ENCODE measurements around the gene WNT3A.

The WNT3A gene

DNA sequence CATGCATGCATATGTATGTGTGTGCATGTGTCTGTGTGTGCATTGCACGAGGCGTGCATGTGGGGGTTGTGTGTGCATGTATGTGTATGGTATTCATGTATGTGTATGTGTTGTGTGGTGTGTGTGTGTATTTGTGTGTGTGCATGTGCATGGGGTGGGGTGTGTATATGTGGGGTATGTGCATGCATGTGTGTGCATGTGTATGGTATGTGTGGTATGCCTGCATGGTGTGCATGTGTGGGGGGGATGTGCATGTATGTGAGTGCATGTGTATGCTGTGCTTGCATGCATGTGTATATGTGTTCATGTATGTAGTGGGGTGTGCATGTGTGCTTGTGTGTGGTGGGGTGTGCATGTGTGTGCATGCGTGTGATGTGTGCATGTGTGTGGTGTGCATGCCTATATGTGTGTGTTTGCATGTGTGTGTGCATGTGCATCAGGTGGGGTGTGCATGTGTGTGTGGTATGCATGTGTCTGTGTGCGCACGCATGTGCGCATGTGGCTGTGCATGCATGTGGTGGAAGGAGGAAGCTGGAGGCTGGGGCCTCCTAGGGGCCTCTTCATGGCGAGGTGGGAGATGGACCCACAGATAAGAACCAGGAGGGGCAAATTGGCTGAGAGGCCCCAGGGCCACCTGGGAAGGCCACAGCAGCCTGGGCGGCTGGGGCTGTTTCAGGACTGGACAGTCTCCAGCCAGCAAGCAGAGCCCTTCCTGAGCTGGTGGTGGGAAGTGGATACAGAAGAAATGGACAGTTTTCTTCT lies 39.8 kb downstream of the WNT3A start:
- in situ Hi-C loops (cut with MboI; ENCODE audit: low sequenced_read_pairs): no loop called here

DNA sequence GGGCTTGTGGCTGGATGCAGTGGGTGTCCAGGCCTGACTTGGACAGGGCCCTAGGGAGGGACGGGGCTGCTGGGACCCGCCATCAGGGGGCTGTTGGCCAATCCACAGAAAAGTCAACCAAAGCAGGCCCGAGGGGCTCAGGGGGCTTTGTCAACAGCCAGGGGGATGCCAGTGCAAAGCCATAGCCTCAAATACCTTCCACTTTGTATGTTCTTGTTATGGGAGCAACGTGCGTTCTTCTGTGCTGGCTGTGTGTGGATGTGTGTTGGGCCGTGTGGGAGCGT lies 40.3 kb downstream of the WNT3A start:
- in situ Hi-C loops (cut with MboI; ENCODE audit: low sequenced_read_pairs): no loop called here

DNA sequence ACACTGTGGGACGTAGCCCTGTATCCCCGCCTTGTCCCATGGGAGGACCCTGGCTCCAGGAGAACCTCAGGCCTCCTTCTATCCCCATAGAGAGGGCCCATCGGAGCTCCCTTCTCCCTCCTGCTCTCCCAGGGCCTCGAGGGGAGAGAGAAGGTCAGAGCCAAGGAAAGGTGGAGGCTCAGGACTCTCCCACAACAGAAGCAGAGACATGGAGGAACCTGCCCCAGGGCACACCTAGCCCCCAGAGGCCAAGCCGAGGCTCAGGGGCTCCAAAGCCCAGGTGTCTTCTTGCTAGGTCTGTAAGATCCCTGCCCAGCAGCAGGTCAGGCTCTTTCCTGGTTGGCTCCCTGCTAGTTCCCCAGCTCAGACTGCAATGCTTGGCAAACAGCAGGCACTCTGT lies 41.3 kb downstream of the WNT3A start:
- in situ Hi-C loops (cut with MboI; ENCODE audit: low sequenced_read_pairs): no loop called here

DNA sequence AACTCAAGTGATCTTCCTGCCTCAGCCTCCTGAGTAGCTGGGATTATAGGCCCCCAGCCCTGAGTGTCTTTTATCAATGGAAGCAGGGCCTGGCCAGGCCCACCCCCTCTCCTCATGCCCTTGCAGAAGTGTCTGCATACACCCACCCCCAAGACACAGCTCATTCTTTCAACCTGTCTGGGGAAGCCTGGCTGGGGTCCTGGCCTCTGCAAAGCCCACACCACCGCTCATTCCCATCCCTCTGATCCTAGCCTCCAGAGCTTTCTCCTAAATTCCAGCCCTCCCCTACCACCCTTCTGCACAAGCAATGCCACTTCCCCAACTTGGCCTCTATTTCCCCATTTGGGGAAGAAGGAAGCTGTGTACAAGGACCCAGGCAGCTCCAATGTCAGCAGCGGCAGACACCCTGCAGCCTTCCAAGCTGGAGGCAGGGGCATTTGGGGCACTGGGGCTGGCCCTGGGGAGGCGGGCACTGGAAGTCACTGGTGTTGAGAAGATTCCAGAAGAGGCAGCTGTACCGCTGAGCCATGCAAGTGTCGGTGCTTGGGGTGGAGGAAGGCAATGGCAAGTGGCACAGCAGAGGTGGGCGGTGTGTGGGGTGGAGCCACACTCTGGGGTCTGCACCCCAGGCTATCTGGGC lies 42.0 kb downstream of the WNT3A start:
- in situ Hi-C loops (cut with MboI; ENCODE audit: low sequenced_read_pairs): no loop called here

DNA sequence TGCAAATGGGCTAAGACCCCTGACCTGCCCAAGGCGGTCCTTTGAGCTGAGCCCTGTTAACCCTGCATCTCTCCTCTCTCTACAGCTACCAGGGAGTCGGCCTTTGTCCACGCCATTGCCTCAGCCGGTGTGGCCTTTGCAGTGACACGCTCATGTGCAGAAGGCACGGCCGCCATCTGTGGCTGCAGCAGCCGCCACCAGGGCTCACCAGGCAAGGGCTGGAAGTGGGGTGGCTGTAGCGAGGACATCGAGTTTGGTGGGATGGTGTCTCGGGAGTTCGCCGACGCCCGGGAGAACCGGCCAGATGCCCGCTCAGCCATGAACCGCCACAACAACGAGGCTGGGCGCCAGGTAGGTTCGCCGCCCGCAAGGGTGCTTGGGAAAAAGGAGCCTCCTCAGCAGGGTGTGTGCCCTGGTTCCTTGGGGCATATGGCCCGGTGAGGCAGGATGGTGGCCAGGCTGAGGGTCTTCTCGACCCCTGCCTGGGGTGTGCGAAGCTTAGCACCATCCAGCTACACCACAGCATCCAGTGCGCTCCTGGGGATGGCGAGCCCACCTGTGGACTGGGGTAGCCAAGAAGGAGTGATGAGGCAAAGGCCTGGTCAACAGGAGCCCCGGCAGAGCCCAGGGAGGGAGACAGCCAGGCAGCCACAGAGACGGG lies 43.9 kb downstream of the WNT3A start:
- in situ Hi-C loops (cut with MboI; ENCODE audit: low sequenced_read_pairs): no loop called here

DNA sequence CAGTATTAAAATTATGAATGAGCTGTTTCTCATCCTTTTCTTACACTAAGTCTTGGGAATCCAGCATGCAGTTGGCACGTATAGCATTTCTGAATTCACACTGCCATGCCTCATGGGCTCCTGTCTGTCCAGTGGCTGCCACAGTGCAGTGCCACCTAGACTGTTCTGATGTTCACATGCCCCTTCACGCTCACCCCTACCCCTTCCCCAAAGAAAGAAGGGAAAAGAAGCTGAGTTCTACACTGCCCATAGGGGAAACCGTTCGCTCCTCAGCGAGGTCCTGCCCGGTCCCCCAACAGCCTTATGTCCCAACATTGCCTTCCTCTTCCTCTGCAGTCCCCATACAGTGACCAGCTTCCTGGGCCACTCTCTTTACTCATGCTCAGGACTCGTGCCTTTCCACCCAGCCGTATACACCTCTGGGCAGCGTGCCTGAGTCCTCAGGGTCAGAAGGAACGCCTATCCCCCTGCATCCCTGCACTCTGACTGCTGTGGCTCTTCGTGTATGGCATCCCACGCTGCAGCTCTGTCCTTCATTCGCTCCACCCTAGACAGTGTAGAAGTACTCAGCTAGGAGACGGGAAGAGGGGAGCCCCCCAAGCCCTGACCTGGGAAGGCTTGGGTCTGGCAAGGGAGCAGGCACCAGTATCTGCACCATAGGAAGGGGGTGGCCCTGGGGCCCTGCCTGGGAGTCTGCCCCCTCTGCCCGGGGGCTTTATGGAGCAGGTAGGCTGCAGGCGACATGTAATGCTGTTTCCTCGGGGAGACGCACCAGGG lies 51.6 kb downstream of the WNT3A start:
- in situ Hi-C loops (cut with MboI; ENCODE audit: low sequenced_read_pairs): no loop called here

DNA sequence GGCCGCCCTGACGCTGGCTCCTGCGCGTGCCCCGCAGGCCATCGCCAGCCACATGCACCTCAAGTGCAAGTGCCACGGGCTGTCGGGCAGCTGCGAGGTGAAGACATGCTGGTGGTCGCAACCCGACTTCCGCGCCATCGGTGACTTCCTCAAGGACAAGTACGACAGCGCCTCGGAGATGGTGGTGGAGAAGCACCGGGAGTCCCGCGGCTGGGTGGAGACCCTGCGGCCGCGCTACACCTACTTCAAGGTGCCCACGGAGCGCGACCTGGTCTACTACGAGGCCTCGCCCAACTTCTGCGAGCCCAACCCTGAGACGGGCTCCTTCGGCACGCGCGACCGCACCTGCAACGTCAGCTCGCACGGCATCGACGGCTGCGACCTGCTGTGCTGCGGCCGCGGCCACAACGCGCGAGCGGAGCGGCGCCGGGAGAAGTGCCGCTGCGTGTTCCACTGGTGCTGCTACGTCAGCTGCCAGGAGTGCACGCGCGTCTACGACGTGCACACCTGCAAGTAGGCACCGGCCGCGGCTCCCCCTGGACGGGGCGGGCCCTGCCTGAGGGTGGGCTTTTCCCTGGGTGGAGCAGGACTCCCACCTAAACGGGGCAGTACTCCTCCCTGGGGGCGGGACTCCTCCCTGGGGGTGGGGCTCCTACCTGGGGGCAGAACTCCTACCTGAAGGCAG lies 52.3 kb downstream of the WNT3A start:
- in situ Hi-C loops (cut with MboI; ENCODE audit: low sequenced_read_pairs): no loop called here

DNA sequence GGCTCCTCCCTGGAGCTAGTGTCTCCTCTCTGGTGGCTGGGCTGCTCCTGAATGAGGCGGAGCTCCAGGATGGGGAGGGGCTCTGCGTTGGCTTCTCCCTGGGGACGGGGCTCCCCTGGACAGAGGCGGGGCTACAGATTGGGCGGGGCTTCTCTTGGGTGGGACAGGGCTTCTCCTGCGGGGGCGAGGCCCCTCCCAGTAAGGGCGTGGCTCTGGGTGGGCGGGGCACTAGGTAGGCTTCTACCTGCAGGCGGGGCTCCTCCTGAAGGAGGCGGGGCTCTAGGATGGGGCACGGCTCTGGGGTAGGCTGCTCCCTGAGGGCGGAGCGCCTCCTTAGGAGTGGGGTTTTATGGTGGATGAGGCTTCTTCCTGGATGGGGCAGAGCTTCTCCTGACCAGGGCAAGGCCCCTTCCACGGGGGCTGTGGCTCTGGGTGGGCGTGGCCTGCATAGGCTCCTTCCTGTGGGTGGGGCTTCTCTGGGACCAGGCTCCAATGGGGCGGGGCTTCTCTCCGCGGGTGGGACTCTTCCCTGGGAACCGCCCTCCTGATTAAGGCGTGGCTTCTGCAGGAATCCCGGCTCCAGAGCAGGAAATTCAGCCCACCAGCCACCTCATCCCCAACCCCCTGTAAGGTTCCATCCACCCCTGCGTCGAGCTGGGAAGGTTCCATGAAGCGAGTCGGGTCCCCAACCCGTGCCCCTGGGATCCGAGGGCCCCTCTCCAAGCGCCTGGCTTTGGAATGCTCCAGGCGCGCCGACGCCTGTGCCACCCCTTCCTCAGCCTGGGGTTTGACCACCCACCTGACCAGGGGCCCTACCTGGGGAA lies 53.0 kb downstream of the WNT3A start:
- in situ Hi-C loops (cut with MboI; ENCODE audit: low sequenced_read_pairs): no loop called here

DNA sequence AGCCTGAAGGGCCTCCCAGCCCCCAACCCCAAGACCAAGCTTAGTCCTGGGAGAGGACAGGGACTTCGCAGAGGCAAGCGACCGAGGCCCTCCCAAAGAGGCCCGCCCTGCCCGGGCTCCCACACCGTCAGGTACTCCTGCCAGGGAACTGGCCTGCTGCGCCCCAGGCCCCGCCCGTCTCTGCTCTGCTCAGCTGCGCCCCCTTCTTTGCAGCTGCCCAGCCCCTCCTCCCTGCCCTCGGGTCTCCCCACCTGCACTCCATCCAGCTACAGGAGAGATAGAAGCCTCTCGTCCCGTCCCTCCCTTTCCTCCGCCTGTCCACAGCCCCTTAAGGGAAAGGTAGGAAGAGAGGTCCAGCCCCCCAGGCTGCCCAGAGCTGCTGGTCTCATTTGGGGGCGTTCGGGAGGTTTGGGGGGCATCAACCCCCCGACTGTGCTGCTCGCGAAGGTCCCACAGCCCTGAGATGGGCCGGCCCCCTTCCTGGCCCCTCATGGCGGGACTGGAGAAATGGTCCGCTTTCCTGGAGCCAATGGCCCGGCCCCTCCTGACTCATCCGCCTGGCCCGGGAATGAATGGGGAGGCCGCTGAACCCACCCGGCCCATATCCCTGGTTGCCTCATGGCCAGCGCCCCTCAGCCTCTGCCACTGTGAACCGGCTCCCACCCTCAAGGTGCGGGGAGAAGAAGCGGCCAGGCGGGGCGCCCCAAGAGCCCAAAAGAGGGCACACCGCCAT lies 53.8 kb downstream of the WNT3A start:
- in situ Hi-C loops (cut with MboI; ENCODE audit: low sequenced_read_pairs): no loop called here

DNA sequence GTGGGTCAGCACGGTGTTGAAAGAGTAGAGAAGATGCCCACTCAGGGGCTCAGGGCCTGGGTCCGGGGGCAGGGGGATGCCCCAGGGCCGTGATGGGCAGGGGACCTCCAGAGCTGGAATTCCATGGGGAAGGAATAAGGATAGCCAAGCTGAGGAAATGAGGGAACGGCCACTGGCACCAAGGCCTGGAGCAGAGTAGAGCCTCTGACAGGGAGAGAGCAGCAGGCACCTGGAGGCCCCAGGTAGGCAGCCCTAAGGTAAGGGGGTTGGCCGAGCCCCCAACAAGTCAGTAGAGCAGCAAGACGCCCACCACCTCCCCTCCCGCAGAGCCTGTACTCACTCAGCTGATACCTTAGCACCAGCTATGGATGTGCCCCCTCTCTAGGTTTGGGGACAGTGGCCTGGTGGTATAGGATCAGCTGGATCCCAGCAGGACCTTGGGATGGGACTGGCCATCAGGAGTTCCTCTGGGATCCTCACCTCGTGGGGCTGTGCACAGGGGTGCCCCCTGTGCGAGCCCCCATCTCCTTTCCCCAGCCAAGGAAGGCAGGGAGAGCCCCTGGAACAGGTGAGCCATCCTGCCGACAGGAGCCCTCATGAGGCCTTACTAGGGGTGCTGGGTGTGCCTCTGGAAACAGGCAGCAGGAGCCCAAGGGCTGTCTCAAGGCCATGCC lies 54.8 kb downstream of the WNT3A start:
- in situ Hi-C loops (cut with MboI; ENCODE audit: low sequenced_read_pairs): no loop called here

DNA sequence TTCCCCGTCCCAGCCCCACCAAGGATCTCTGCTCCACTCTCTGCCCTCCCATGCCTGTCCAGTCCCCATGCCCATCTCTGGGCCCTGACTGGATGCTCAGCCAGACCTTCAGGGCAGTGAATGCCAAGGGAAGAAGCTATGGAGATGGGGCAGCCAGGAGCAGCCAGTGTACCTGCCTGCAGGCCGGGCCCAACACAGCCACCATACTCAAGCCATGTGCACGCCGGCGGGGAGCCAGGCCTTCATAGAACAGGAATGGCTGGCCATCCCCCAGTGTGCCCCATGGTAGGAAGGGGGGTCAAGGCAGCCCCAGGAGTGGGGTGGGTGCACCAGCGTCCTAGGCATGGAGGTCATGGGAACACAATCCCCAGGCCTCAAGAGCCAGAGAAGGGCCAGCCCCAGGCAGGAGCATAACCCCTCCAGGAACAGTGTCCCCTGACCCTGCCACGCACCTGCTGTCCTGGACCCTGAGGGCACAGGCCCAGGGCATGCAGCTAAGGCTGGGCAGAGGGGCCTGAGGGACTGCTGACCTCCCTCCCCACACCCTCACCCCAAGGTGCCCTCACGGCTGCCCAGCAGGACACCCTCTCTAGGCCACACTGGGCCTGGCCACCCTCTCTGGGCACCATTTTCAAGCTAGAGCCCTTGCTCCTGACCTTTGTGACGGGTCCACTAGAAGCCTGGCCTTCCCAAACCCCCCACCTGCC lies 55.4 kb downstream of the WNT3A start:
- in situ Hi-C loops (cut with MboI; ENCODE audit: low sequenced_read_pairs): no loop called here

DNA sequence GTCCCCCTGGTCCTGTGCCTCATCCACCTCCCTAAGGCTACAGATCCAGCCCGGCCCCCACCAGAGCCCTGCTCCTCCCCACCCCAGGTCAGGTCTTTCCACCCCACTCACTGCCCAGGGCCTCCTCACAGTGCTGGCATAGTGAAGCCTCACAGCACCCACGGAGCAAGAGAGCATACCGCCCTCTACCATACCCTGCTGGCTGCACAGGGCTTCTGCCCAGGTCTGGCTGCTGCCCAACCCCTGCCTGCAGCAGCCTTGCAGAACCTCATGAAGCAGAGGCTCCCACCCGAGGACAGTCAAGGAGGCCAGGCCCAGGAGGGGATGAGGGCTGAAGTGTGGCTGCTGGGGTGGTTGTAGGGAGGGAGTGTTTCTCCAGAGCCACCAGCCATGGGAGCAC lies 56.0 kb downstream of the WNT3A start:
- in situ Hi-C loops (cut with MboI; ENCODE audit: low sequenced_read_pairs): no loop called here

DNA sequence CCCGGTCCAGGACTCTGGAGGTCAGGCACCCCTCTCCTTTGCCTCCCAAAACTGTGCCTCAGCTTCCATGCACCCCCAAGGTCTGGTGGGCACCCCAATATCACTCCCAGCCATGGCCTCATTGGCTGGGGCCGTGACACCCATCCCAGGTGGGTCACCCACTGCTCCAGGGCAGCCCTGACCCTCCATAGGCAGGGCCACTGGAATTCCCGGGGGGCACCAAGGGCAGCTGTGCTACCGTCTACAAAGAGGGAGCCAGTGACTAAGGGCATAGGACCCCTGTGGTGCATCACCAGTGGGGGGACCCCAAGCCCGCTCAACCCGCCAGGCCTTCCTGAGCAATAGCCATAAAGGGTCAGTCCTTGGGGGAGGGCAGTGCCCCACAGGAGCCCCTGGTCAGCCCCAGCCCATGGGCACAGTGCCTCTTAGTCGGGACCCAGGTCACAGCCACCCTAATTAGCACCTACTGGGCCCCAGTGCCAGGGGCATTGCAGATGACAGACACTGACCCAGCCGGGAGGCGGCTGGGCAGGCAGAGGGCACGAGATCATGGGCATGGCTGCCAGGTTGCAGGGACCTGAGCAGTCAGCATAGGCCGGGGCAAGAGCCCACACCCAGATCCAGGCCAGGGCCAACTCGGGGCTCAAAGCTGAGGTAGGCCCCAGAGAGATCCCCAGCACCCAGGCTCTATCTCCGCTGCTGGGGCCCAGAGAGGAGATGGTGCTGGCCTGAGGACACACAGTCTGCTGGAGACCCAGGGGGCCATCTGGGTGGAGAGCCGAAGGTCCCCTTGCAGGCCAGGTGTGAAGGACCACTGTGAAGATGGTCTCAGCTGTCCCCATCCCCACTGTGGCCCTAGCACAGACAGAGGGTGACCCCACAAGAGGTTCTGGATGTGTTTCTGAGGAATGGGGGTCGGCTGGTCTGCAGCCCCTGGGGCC lies 56.7 kb downstream of the WNT3A start:
- in situ Hi-C loops (cut with MboI; ENCODE audit: low sequenced_read_pairs): no loop called here

DNA sequence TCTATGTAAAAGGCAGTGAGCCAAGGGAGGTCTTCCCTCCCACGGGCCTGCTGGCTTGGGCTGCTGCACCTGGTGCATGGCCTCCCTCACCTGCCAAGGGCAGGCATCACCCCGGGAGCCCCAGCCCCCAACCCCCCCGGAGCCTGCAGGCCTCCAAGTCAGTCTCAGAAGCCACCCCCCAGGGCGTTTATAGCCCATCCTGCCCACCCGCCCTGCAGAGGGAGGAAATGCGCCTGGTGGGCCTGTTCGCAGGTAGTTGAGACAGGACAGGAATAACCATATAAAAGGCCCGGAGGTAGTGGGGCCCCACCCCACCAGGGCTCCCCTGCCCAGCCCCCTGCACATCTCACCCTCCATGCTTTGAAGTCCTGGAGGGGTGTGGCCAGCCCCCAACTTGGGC lies 57.5 kb downstream of the WNT3A start:
- in situ Hi-C loops (cut with MboI; ENCODE audit: low sequenced_read_pairs): no loop called here

DNA sequence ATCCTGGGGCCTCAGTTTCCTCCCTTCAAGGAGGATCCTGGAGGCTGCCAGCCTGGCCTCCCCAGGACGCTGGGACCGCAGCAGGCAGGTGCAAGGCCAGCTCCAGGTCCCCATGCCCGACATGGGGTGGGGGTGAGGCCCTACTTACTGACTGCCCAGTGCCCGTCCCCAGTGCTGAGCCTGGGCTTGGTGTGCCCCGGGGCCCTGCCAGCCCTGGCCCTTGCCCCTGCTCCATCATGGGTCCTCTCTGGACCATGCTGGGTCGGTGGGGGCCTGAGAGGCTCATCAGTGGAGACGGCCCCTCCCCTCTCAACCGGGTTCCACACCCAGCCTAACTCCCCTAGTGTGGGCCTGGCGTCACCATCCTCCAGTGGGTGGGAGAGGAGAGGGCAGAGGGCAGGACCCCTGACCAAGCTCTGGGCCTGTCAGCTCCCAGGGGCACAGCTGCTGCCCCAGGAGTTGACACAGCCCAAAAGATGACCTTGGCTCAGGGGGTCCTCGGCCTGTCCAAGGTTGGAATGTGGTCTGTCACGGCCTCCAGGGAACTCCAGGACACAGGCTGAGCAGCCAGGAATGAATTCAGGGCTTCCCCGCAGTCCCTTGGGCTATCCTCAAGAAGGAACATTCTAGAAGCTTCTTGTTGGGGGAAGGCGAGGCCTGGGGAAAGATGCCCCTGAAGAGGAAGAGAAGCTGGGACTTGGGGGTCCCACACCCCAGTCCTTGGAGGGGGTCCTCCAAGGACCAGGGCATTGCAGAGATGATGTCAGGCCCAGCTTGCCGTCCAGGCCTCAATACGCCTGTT lies 58.1 kb downstream of the WNT3A start:
- in situ Hi-C loops (cut with MboI; ENCODE audit: low sequenced_read_pairs): no loop called here

DNA sequence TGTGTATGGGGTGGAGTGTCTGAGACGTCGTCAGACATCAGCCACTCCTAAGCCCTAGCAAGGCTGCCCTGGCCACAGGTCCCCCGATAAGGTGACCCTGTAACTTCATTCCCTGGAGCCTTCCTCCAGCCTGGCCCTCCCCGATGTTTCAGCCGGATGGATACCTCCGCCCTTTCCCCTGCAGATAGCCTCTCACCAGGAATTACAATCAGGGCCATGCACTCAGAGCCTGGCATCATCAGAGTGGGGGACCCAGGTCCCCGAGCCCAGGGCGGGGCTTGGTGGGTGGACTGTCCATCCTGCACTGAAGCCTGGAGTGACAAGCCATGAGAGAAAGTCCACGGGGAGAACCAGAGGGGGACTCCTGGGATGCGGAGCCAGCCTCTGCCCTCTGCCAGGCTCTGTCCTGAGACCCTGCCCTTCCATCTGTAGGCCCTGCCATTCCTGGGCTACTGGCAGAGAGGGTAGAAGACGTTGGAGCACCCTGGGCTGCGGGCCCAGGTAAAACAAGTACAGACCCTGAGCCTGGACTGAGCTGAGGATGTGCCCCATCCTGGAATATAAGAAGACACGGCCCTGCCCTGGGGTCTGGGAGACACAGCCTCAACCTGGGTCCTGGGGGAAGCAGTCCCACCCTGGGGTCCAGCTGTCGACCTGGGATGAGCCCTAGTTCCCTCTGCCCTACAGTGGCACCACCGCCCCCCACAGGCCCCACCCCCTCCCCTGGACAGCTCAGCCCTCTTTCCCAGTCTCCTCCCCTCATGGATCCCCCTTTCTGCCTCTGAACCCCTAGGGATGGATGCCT lies 58.9 kb downstream of the WNT3A start:
- in situ Hi-C loops (cut with MboI; ENCODE audit: low sequenced_read_pairs): no loop called here
